SK-N-SH (cell line): Measurements from ENCODE around the gene MTCL3.

ENCODE experiments used
- CTCF ChIA-PET: fragments of 300-600, 350-600 bp; formaldehyde crosslinking; extraction: SDS; loops from one replicate; lab custom pipeline; 2021; lab: Yijun Ruan, JAX
- POLR2A ChIA-PET: fragments of 350-600 bp; sonication (Branson Sonifier 250); formaldehyde crosslinking; extraction: SDS; loops from one replicate; lab custom pipeline; 2020; ENCODE audit warnings: antibody characterized with exemption, inconsistent platforms; lab: Yijun Ruan, JAX
- DNase-seq: peaks from one replicate; pipeline ENCODE4 v3.0.0; 2012
- H2AFZ ChIP-seq: fragments of 200-600 bp; sonication (generic); 2 replicates; pipeline ENCODE4 v1.8.1; 2016; ENCODE audit warnings: antibody characterized with exemption, mild to moderate bottlenecking, low read depth
- H3F3A ChIP-seq: fragments of 200-600 bp; sonication (generic); replicated peaks from 2 replicates; pipeline ENCODE3; 2016; ENCODE audit warnings: antibody characterized with exemption, mild to moderate bottlenecking; ENCODE audit not compliant: insufficient read depth
- H3K27ac ChIP-seq, 2 experiments: fragments of 200-500 bp in 1 of 2; fragments of 200-600 bp in 1 of 2; sonication (Bioruptor generic) in 1 of 2; sonication (generic), shearing (Covaris generic) in 1 of 2; 2 replicates each; pipeline versions ENCODE4 v1.5.1 to v1.6.1; 2014 to 2016; ENCODE audit warnings: low read depth in 2 of 2, inconsistent platforms in 1 of 2, low read length in 1 of 2, mild to moderate bottlenecking in 1 of 2, mixed read lengths in 1 of 2
- H3K27me3 ChIP-seq: fragments of 200-600 bp; sonication (generic), shearing (Covaris generic); 2 replicates; pipeline ENCODE4 v1.6.1; 2016; ENCODE audit warnings: mixed run types; ENCODE audit not compliant: insufficient read depth
- H3K36me3 ChIP-seq, 2 experiments: fragments of 200-500 bp in 1 of 2; fragments of 200-600 bp in 1 of 2; sonication (Bioruptor generic) in 1 of 2; sonication (generic) in 1 of 2; replicated peaks in 1 of 2; 2 replicates each; pipeline versions ENCODE3 to v1.5.1; 2014 to 2016; ENCODE audit warnings: low read length in 1 of 2, mild to moderate bottlenecking in 1 of 2; ENCODE audit not compliant: insufficient read depth in 2 of 2, control insufficient read depth in 1 of 2
- H3K4me1 ChIP-seq, 2 experiments: fragments of 200-500 bp in 1 of 2; fragments of 200-600 bp in 1 of 2; sonication (Bioruptor generic) in 1 of 2; sonication (generic), shearing (Covaris generic) in 1 of 2; 2 replicates each; pipeline versions ENCODE4 v1.5.1 to v1.6.1; 2014 to 2016; ENCODE audit warnings: low read depth in 1 of 2, low read length in 1 of 2, mixed run types in 1 of 2; ENCODE audit not compliant: insufficient read depth in 2 of 2, control insufficient read depth in 1 of 2
- H3K4me2 ChIP-seq: fragments of 200-600 bp; sonication (generic), shearing (Covaris generic); 2 replicates; pipeline ENCODE4 v1.6.1; 2017; ENCODE audit warnings: mixed run types
- H3K4me3 ChIP-seq, 2 experiments: fragments of 200-500 bp in 1 of 2; fragments of 200-600 bp in 1 of 2; sonication (Bioruptor generic) in 1 of 2; sonication (generic), shearing (Covaris generic) in 1 of 2; 2 replicates each; pipeline versions ENCODE4 v1.5.1 to v1.8.1; 2014 to 2016; ENCODE audit warnings: low read depth in 2 of 2, inconsistent platforms in 1 of 2, low read length in 1 of 2, mild to moderate bottlenecking in 1 of 2, mixed read lengths in 1 of 2, moderate library complexity in 1 of 2
- H3K79me2 ChIP-seq: fragments of 200-600 bp; sonication (generic); 2 replicates; pipeline ENCODE4 v1.8.1; 2017; ENCODE audit warnings: mild to moderate bottlenecking; ENCODE audit not compliant: insufficient read depth
- H3K9ac ChIP-seq: fragments of 200-600 bp; sonication (generic); 2 replicates; pipeline ENCODE4 v1.6.1; 2017; ENCODE audit warnings: mixed run types
- H3K9me2 ChIP-seq: fragments of 200-600 bp; sonication (generic); 2 replicates; pipeline ENCODE4 v1.6.1; 2017; ENCODE audit warnings: mixed run types
- H3K9me3 ChIP-seq: fragments of 200-600 bp; sonication (generic); 2 replicates; pipeline ENCODE4 v1.6.1; 2017; ENCODE audit warnings: mixed run types, mild to moderate bottlenecking, moderate library complexity
- H4K20me1 ChIP-seq: fragments of 200-600 bp; sonication (generic); 2 replicates; pipeline ENCODE4 v1.6.1; 2017; ENCODE audit warnings: mild to moderate bottlenecking, mixed run types; ENCODE audit not compliant: insufficient read depth
- ELF1 ChIP-seq: IDR thresholded peaks from 2 replicates; pipeline ENCODE4 v1.4.0; 2012
- EZH2phosphoT487 ChIP-seq: fragments of 200-600 bp; sonication (generic); IDR thresholded peaks from 2 replicates; pipeline ENCODE4 v1.6.1; 2017; ENCODE audit warnings: low read depth, mixed run types, mild to moderate bottlenecking, antibody characterized with exemption, moderate library complexity, borderline replicate concordance
- GABPA ChIP-seq: IDR thresholded peaks from 2 replicates; pipeline ENCODE4 v1.4.0; 2012; ENCODE audit warnings: low read depth, mild to moderate bottlenecking
- GATA2 ChIP-seq: sonication (generic); formaldehyde crosslinking; IDR thresholded peaks from 2 replicates; pipeline ENCODE4 v1.5.0; 2020; ENCODE audit warnings: mild to moderate bottlenecking, missing genetic modification reagents
- IRF3 ChIP-seq: fragments of 150-350 bp; IDR thresholded peaks from 2 replicates; pipeline ENCODE4 v1.6.1; 2016; ENCODE audit warnings: mild to moderate bottlenecking, low read depth, low read length
- NFIC ChIP-seq: IDR thresholded peaks from 2 replicates; pipeline ENCODE4 v1.4.0; 2012; ENCODE audit warnings: borderline replicate concordance
- NRF1 ChIP-seq: IDR thresholded peaks from 2 replicates; pipeline ENCODE4 v1.6.1; 2012; ENCODE audit warnings: low read depth, mild to moderate bottlenecking, low read length
- PBX3 ChIP-seq: IDR thresholded peaks from 2 replicates; pipeline ENCODE4; 2012
- POLR2AphosphoS5 ChIP-seq: IDR thresholded peaks from 2 replicates; pipeline ENCODE4 v1.6.1; 2012; ENCODE audit warnings: low read depth, low read length
- RAD21 ChIP-seq: IDR thresholded peaks from 2 replicates; pipeline ENCODE4 v1.6.1; 2012; ENCODE audit warnings: mild to moderate bottlenecking, low read length
- REST ChIP-seq: IDR thresholded peaks from 2 replicates; pipeline ENCODE4 v1.6.1; 2012; ENCODE audit warnings: mild to moderate bottlenecking, low read depth, low read length, moderate library complexity
- SIN3A ChIP-seq: IDR thresholded peaks from 2 replicates; pipeline ENCODE4 v1.6.1; 2012; ENCODE audit warnings: low read depth, mild to moderate bottlenecking, low read length, moderate library complexity, borderline replicate concordance
- TAF1 ChIP-seq: IDR thresholded peaks from 2 replicates; pipeline ENCODE4 v1.6.1; 2012; ENCODE audit warnings: low read depth, mild to moderate bottlenecking, low read length, moderate library complexity, borderline replicate concordance
- TCF12 ChIP-seq: IDR thresholded peaks from 2 replicates; pipeline ENCODE4 v1.4.0; 2012
- WGBS: methylation state at CpG from one replicate; pipeline ENCODE4 v1.1.6; 2017; ENCODE audit warnings: low lambda C conversion rate; 5-methylcytosine and 5-hydroxymethylcytosine counted together
- TF ChIP-seq, protein P1 (sequence below): fragments of 150-350 bp; IDR thresholded peaks from 2 replicates; pipeline ENCODE4 v1.6.1; 2017; ENCODE audit warnings: antibody characterized with exemption, low read length, low read depth, borderline replicate concordance
- TF ChIP-seq, protein P2 (sequence below): fragments of 200-600 bp; sonication (generic); IDR thresholded peaks from 2 replicates; pipeline ENCODE4 v1.6.1; 2017; ENCODE audit warnings: antibody characterized with exemption, mild to moderate bottlenecking, moderate library complexity

MTCL3 gene

GRCh38 chr6:127475135-127475822 lies 43.9 kb downstream of the MTCL3 start:
- H3K4me1 ChIP-seq = no peaks in the 10 kb centered on the region
- peaks cover under 1% of the 10 kb centered on the region for H3F3A ChIP-seq
- no peaks in the 10 kb centered on the region for H3K79me2 ChIP-seq
- TF ChIP-seq TCF12 = no peak
- no peak for TF ChIP-seq NRF1
- H3K36me3 ChIP-seq = peaks cover 24 to 61% of the 10 kb centered on the region in 2 experiments
- WGBS = 95% methylated on average over 51 of the region's 87 CpGs
- no peak for DNase-seq
- no peak overlapping the region for H2AFZ ChIP-seq
- no peaks in the 10 kb centered on the region for H4K20me1 ChIP-seq
- H3K9me2 ChIP-seq = no peaks in the 10 kb centered on the region
- H3K27me3 ChIP-seq = no peaks in the 10 kb centered on the region
- no peak overlapping the region for H3K9ac ChIP-seq
- H3K27ac ChIP-seq = no peak overlapping the region
- no peak overlapping the region for H3K4me3 ChIP-seq
- ChIA-PET POLR2A (no interaction called here), CTCF (interaction anchor here (2.0 kb wide), 1 partner anchor 41 kb away, joined by 9 read pairs; no protein-coding TSS in a partner anchor)
- H3K9me3 ChIP-seq = no peaks in the 10 kb centered on the region
- H3K4me2 ChIP-seq = no peak overlapping the region

DNA sequence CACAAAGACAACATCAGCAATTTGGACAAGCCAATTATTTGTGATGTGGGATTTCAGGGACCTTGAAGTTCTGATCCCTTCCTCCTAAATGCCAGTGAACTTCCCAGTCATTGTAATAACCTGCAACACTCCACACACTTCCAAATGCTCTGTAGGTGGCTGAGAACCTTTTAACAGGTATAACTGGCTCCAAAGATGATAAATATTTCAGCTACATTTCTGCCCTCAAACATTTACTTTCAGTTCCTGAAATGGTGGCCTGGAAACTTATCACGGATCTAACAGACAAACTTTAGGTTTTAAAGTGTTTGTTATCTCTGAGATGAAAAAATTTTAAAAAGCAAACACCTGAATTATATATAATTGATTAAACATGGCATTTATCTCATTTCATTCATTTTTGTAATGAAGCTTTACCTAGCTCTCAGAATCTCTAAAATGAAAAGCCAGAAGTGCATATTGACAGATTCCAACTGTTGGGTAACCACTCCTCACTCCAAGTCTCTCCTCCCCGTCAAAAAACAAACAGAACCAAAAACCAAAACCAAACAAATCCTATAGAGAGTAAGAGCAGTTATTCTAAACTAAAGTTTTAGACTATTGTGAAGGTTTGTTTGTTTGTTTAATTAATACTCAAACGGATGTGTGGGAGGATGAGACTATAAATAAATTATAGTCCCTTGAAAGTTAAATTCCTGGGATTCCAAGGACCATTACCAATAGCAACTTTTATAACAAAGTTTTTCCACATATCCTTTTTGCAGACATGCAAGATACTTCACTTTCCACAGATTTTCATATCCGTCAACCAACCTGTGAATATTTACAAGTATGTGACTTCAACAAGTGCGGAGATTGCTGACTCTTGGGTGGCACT lies 47.5 kb downstream of the MTCL3 start:
- Histone ChIP-seq H2AFZ (no peak overlapping the region), H3K9ac (no peak overlapping the region), H3K9me2 (no peaks in the 10 kb centered on the region), H3K27me3 (no peaks in the 10 kb centered on the region), H3K27ac (no peak overlapping the region), H3K36me3 (peaks cover 17 to 42% of the 10 kb centered on the region in 2 experiments), H3F3A (no peaks in the 10 kb centered on the region), H3K4me2 (no peak overlapping the region), H3K9me3 (no peaks in the 10 kb centered on the region), H3K4me1 (no peaks in the 10 kb centered on the region), H4K20me1 (no peaks in the 10 kb centered on the region), H3K79me2 (no peaks in the 10 kb centered on the region), H3K4me3 (no peak overlapping the region)
- no peak for DNase-seq
- CTCF ChIA-PET = interaction anchor here (0.6 to 3.7 kb wide), 3 partner anchors 45 to 68 kb away, joined by 3 to 18 read pairs (median 4); no protein-coding TSS in a partner anchor
- WGBS = 73% methylated on average over 5 of the region's 5 CpGs
- POLR2A ChIA-PET = no interaction called here
- TF ChIP-seq PBX3 (no peak), REST (no peak), TAF1 (no peak), GABPA (no peak), NFIC (no peak), POLR2AphosphoS5 (no peak), EZH2phosphoT487 (no peak), GATA2 (no peak), RAD21 (no peak), ELF1 (no peak), SIN3A (no peak), TCF12 (no peak), IRF3 (no peak)
- TF ChIP-seq, protein P1, sequence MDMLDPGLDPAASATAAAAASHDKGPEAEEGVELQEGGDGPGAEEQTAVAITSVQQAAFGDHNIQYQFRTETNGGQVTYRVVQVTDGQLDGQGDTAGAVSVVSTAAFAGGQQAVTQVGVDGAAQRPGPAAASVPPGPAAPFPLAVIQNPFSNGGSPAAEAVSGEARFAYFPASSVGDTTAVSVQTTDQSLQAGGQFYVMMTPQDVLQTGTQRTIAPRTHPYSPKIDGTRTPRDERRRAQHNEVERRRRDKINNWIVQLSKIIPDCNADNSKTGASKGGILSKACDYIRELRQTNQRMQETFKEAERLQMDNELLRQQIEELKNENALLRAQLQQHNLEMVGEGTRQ = no peak
- TF ChIP-seq, protein P2, sequence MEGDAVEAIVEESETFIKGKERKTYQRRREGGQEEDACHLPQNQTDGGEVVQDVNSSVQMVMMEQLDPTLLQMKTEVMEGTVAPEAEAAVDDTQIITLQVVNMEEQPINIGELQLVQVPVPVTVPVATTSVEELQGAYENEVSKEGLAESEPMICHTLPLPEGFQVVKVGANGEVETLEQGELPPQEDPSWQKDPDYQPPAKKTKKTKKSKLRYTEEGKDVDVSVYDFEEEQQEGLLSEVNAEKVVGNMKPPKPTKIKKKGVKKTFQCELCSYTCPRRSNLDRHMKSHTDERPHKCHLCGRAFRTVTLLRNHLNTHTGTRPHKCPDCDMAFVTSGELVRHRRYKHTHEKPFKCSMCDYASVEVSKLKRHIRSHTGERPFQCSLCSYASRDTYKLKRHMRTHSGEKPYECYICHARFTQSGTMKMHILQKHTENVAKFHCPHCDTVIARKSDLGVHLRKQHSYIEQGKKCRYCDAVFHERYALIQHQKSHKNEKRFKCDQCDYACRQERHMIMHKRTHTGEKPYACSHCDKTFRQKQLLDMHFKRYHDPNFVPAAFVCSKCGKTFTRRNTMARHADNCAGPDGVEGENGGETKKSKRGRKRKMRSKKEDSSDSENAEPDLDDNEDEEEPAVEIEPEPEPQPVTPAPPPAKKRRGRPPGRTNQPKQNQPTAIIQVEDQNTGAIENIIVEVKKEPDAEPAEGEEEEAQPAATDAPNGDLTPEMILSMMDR = no peak
